GM12865 (cell line): ENCODE measurements around the gene TNFAIP6.
A peak's percentile ranks its signal among the peaks of the same experiment; 100 is the strongest.

Experiments used
- DNase-seq: peaks from one replicate; pipeline ENCODE4 v3.0.0; 2010; ENCODE audit warnings: low read depth
- H3K4me3 ChIP-seq: 2 replicates; pipeline ENCODE4 v1.5.1; 2011; ENCODE audit warnings: mild to moderate bottlenecking, low read depth, low read length, control low read depth
- CTCF ChIP-seq: IDR thresholded peaks from 2 replicates; pipeline ENCODE4 v1.5.1; 2011; ENCODE audit warnings: low read length, control low read depth, low read depth, inconsistent platforms; ENCODE audit not compliant: insufficient read depth; ENCODE audit errors: missing control alignments

TNFAIP6 gene

GRCh38 chr2:151399981-151400380, 42.6 kb downstream of the TNFAIP6 start:
- no peak overlapping the region for H3K4me3 ChIP-seq
- DNase-seq: no peak
- no peak for TF ChIP-seq CTCF

GRCh38 chr2:151401149-151401548, 43.8 kb downstream of the TNFAIP6 start:
- DNase-seq: no peak
- H3K4me3 ChIP-seq: no peak overlapping the region

GRCh38 chr2:151403914-151404313, 46.5 kb downstream of the TNFAIP6 start:
- TF ChIP-seq CTCF: no peak
- DNase-seq: no peak
- H3K4me3 ChIP-seq: no peak overlapping the region

More at GRCh38 chr2:151401149-151401548, 43.8 kb downstream of the TNFAIP6 start:
- no peak for TF ChIP-seq CTCF

GRCh38 chr2:151405376-151405775, 48.0 kb downstream of the TNFAIP6 start:
- H3K4me3 ChIP-seq: no peak overlapping the region
- no peak for TF ChIP-seq CTCF
- no peak for DNase-seq

GRCh38 chr2:151407281-151407680, 49.9 kb downstream of the TNFAIP6 start:
- TF ChIP-seq CTCF: no peak
- DNase-seq: no peak
- no peak overlapping the region for H3K4me3 ChIP-seq

GRCh38 chr2:151408788-151409600, 51.6 kb downstream of the TNFAIP6 start:
- no peak for DNase-seq
- no peak for TF ChIP-seq CTCF
- H3K4me3 ChIP-seq: peak overlapping the region; percentile 93
